SK-N-SH (cell line): Measurements from ENCODE around the gene TFEB.

Experiments
- CHD2 ChIP-seq: fragments of 150-350 bp; IDR thresholded peaks from 2 replicates; pipeline ENCODE4 v1.6.1; 2018; ENCODE audit warnings: low read length; ENCODE audit not compliant: partially characterized antibody
- CTCF ChIP-seq: fragments of 200-600 bp; sonication (generic); IDR thresholded peaks from 2 replicates; pipeline ENCODE4 v1.6.1; 2017; ENCODE audit warnings: antibody characterized with exemption, mild to moderate bottlenecking, moderate library complexity
- EP300 ChIP-seq, 2 experiments: IDR thresholded peaks; 2 replicates each; pipeline versions ENCODE4 v1.4.0 to v1.6.1; 2012; ENCODE audit warnings: borderline replicate concordance in 1 of 2, low read depth in 1 of 2, low read length in 1 of 2
- JUND ChIP-seq: IDR thresholded peaks from 2 replicates; pipeline ENCODE4 v1.4.0; 2012
- NRF1 ChIP-seq: IDR thresholded peaks from 2 replicates; pipeline ENCODE4 v1.6.1; 2012; ENCODE audit warnings: low read depth, mild to moderate bottlenecking, low read length
- POLR2AphosphoS5 ChIP-seq: IDR thresholded peaks from 2 replicates; pipeline ENCODE4 v1.6.1; 2012; ENCODE audit warnings: low read depth, low read length
- RFX5 ChIP-seq: IDR thresholded peaks from 2 replicates; pipeline ENCODE4 v1.6.1; 2012; ENCODE audit warnings: mild to moderate bottlenecking, improper control_type of control experiment, low read length
- SIN3A ChIP-seq: IDR thresholded peaks from 2 replicates; pipeline ENCODE4 v1.6.1; 2012; ENCODE audit warnings: low read depth, mild to moderate bottlenecking, low read length, moderate library complexity, borderline replicate concordance
- SMC3 ChIP-seq: IDR thresholded peaks from 2 replicates; pipeline ENCODE4 v1.6.1; 2012; ENCODE audit warnings: low read depth, low read length, improper control_type of control experiment
- TAF1 ChIP-seq: IDR thresholded peaks from 2 replicates; pipeline ENCODE4 v1.6.1; 2012; ENCODE audit warnings: low read depth, mild to moderate bottlenecking, low read length, moderate library complexity, borderline replicate concordance
- YY1 ChIP-seq: IDR thresholded peaks from 2 replicates; pipeline ENCODE4 v1.4.0; 2012; ENCODE audit warnings: low read depth, mild to moderate bottlenecking
- TF ChIP-seq, protein P1 (sequence below): IDR thresholded peaks from 2 replicates; pipeline ENCODE4; 2012
- TF ChIP-seq, protein P2 (sequence below): fragments of 150-350 bp; IDR thresholded peaks from 2 replicates; pipeline ENCODE4 v1.6.1; 2016; ENCODE audit warnings: mild to moderate bottlenecking, low read depth, low read length

DNA sequence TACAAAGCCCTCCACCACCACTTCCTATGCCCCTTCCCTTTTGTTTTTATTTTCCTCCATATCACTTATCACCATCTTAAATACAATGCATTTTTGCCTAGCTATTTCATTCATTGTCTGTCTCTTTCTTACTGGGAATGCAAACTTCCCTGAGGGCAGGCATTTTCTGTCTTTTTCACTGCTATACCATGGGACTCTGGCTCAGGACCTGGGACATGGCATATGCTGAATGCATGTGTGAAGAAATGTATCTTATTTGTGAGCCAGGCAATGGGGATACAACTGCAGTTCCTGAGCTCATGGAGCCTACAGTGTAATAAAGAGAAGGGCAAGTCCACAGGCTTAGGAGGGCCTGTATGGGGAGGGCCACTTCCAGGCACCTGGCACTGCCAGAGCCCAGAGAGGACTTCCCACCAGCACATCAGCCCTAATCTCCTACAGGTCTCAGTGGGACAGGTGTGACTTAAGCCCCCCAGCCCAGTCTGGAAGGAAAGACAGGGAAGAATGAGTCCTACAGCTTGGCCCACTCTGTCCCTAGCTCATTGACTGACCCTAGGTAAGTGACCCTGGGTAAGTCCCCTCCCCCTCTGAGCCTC, 43.2 kb downstream of the TFEB start:
- TF ChIP-seq JUND (no peak), CTCF (no peak), NRF1 (no peak), EP300 (IDR thresholded peaks at IDR 0.05; ENCODE audit: borderline replicate concordance in 1 of 2, low read depth in 1 of 2, low read length in 1 of 2) (no peak), SMC3 (no peak), RFX5 (no peak), CHD2 (no peak), YY1 (no peak), POLR2AphosphoS5 (no peak), SIN3A (no peak), TAF1 (no peak)
- TF ChIP-seq, protein P1, sequence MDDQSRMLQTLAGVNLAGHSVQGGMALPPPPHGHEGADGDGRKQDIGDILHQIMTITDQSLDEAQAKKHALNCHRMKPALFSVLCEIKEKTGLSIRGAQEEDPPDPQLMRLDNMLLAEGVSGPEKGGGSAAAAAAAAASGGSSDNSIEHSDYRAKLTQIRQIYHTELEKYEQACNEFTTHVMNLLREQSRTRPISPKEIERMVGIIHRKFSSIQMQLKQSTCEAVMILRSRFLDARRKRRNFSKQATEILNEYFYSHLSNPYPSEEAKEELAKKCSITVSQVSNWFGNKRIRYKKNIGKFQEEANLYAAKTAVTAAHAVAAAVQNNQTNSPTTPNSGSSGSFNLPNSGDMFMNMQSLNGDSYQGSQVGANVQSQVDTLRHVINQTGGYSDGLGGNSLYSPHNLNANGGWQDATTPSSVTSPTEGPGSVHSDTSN, result no peak
- TF ChIP-seq, protein P2, sequence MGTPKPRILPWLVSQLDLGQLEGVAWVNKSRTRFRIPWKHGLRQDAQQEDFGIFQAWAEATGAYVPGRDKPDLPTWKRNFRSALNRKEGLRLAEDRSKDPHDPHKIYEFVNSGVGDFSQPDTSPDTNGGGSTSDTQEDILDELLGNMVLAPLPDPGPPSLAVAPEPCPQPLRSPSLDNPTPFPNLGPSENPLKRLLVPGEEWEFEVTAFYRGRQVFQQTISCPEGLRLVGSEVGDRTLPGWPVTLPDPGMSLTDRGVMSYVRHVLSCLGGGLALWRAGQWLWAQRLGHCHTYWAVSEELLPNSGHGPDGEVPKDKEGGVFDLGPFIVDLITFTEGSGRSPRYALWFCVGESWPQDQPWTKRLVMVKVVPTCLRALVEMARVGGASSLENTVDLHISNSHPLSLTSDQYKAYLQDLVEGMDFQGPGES, result no peak
